SHP77 treated with DMSO at 0.1 percent for 48 hours (cell line): ENCODE results near the gene WFS1.

Source experiments
- DNase-seq: peaks from one replicate; lab custom pipeline; 2025; lab: John Stamatoyannopoulos, UW

The WFS1 gene

DNA sequence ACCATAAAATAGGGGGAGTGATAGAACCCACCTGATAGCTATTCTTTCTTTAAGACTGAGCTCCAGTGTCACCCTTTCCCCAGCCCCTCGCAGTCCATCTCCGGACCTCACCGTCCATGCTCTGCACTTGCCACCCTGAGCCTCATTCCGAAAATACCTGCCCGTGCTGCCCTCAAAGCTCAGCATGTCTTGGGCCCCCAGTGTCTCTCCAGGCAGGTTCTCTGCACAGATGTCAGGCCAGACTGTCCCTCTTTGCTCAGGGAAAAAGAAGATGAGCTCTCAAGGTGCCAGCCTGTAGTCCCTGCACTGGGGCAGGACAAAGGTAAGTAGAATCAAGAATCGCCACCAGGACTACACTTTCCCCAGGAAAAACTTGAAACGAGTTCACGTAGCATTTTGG, 9.8 kb upstream of the WFS1 start:
- DNase-seq: no peak

DNA sequence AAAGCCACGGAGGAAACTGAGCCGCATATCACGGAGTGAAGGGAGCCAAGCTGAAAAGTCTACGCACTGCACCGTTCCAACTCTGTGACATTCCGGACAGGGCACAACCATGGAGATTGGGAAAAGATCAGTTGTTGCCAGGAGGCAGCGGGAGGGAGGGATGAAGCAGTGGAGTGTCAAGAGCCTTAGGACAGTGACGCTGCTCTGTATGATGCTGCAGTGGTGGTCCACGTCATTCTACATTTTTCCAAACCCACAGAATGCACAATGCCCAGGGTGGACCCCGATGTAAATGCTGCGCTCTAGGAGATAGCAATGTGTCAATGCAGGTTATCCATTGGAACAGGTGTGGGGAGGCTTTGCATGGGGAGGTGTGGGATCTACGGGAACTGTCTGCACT, 7.5 kb upstream of the WFS1 start:
- DNase-seq: no peak

DNA sequence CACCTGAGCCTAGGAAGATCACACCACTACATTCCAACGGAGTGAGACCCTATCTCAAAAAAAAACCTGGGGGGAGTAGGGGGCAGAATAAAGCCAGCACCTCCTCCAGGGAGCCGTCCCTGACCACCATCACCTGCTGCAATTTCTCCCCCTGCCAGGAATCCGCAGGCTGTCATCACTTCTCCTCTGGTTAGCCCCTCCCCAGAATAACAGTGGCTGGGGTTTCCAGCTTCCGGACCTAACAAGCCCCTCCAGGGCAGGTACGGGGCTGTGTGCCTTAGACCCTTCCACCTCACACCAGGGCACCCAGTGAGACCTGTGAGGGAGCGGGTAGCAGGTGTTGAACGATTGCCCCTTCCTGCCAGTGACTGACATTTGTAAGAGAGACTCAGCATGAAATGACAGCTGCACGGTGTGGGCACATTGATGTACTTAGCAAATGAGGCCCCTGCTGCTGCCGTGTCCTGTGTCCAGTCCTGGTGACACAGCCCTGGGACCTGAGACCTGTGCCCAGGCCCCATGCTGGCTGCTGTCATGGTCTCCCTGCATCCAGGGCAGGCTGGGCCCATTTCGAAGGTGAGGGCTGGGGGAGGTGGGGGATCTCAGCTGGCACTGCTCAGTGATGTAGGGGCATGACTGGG, 6.7 kb upstream of the WFS1 start:
- no peak for DNase-seq

DNA sequence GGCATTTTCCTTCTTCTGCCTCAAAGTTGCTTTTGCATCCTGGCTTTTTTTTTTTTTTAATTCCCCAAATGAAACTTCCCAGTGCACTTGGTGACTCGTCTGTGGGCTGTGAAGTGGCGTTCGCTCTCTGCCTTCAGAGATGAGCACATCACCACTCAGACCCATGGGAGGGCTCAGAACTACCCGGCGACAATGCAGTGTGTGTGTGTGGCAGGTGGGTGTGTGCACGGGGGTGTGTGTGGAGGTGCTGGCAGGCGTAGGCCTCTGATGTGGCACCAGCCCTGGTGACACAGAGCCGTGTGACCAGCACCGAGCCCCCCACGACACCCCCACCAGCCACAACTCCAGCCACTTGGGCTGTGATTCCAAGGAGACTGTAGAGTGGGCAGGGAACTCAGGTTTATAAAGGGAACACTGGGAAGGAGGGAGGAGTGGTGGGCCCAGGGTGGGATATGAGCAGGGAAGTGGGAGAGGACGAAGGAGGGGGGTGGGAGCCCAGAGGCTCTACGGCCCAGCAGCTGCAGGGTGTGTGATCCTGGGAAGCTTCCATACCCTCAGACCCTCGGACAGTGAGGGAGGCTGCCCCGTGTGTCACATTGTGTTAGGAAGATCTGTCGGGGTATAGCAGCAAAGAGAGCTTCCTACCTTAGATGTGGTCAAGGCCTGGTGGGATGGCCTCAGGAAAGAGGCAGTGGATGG, 6.0 kb upstream of the WFS1 start:
- DNase-seq: no peak

DNA sequence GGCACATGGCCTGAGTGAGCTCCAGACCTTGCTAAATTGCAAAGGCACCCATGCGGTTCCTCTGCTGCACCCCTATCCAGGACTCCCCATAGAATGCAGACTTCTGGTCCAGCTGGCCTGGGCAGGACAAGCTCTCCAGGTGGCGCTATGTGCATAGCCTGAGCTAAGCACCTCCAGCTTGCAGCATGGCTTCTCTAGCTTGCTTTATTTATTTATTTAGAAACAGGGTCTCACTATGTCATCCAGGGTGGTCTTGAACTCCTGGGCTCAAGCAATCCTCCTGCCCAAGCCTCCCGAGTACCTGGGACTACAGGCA, 5.5 kb upstream of the WFS1 start:
- DNase-seq: peak; percentile 2

DNA sequence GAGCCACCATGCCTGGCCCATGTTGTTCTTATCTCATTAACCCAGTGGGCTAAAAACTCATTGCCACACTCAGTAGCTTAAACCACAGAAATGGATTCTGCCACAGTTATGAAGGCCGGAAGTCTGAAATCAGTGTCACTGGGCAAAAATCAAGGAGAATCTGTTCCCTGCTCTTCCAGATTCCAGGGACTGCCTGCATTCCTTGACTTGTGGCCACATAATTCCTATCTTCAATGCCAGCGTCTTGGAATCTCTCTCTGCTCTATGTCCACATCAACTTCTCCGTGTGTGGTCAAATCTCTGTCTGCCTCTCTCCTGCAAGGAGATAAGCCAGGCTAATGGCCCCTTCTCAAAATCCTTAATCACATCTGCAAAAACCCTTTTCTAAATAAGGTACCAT, 4.1 kb upstream of the WFS1 start:
- no peak for DNase-seq

DNA sequence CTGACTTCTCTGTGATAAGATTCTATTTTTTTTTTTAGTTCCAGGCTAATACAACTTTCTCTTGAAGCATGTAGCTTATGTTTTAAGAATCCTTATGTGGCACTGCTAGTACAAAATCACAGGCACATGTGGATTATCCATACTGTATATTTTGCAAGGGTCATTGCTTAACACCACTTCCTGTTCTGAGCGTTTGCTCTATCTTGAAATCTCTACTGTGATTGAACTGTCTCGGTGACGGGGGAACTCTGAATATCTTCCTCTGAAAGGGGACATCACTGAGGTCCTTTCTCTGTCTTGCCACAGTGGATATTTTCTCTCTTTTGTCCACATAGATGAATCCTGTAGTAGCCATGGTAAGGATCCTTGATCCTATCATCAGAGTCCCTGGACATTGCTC, 2.1 kb upstream of the WFS1 start:
- no peak for DNase-seq

DNA sequence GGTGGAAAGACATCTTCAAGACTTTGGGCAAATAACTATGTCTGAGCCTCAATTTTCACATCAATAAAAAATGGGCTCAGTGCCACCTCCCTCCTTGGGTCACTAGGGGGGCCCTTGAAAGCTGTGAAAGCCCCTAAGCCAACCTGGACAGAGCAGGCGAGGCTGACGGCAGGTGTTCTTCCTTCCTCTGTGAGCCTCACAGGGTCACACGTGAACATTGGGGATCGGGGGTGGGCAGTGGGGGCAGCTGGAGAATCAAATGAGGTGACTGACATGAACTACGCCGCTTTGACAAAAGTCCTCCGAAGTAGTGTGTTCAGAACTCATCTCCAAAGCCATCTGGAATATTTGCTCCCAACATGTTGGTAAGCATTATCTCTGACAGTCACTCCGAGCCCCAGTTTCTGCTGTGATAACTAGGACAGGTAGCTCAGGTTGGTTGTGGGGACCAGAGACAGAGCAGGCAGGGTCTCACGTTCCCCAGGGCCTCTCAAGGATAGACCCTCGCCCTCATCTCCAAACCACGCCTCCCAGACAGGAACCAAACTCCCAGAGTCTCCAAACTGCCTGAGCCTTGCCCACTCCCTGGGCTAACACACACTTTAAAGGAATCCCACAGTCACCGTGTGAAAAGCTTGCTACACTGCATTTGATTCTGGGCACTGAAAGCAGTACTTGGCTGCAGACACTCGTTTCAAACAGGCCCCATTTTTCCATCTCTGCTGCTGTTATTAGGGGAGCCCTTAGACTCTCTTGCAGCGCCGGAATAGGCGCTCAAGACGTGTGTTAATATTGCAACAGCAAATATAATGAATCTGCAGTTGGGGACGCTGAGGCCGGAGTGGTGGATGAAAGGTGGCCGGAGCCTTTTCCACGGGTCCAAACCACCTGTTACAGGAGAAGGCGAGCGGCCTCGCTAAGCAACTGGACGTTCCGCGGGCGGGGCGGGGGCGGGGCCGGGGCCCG, 717 bp upstream of the WFS1 start:
- DNase-seq: no peak

DNA sequence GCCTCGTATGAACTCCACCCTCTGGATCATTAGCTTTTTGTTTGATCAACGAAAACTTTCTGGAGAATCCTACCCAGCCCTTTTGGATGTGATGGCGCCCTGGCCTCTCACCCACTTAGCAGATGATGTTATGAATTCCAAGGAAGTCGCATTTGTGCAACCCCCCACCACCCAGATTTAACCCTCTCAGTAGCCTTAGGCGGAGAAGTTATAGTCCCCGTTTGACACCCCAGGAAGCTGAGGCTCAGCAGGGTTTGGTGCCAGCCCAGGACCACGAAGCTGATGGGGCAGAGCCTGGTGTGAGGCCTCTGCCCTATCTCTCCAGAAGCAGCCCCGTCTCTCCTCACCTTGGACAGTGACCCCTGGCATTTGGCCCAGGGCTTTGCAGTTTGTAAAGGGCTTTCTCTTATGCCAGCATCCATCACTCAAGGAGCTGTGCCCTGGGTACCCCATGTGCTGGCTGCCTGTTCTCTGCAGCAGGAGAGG, 1.0 kb downstream of the WFS1 start:
- no peak for DNase-seq

DNA sequence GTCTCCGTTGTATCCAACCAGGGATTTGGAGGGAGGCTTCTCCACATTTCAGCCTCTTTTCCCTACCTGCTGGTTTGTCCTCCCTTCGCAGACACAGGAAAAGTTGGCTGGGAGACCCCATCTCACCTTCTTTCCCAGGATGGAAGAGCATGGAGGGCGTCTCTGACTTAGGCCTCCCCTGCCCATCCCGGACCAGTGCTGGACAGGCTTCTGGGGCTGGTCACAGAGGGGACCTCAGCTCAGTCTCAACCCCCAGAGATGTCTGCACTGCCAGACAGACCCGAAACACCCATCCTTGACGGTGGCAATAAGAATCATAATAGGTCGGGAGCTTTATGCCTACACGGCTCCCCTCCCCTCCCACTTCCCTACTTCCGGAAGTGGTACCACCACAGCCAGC, 1.6 kb downstream of the WFS1 start:
- no peak for DNase-seq

DNA sequence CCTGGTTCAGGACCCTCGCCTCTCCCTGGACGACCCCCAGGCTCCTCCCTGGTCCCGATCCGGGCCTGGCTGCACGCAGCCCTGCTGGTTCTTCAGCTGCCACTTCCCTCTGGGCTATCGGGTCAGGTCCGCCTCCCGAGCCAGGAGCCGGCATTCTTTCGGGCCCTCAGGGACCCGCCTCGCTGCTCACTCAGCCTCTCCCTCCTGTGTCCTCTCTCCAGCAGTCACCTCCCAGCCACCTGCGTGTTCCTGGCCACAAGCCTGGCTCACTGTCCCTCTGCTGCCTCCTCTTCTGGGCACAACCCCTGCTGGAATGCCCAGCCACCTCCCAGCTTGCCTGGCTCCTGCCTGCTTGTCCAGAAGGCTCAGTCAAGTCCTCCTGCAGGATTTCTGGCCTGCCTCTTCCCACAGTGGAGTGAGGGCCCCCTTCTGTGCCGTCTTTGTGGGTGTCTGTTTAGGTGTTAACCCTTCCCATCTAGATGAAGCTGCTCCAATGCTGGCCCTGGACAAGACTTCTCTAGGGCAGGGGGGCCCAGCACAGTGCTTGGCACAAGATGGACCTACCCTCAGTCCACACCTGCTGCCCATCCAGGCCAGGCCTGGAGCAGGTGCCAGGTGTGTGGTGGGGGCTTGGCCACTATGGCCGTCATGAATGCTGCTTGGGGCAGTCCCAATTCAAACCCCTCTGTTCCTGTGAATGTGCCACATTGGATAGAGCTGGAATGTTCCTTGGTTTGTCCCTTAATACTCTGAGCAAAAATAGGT, 2.2 kb downstream of the WFS1 start:
- DNase-seq: no peak

DNA sequence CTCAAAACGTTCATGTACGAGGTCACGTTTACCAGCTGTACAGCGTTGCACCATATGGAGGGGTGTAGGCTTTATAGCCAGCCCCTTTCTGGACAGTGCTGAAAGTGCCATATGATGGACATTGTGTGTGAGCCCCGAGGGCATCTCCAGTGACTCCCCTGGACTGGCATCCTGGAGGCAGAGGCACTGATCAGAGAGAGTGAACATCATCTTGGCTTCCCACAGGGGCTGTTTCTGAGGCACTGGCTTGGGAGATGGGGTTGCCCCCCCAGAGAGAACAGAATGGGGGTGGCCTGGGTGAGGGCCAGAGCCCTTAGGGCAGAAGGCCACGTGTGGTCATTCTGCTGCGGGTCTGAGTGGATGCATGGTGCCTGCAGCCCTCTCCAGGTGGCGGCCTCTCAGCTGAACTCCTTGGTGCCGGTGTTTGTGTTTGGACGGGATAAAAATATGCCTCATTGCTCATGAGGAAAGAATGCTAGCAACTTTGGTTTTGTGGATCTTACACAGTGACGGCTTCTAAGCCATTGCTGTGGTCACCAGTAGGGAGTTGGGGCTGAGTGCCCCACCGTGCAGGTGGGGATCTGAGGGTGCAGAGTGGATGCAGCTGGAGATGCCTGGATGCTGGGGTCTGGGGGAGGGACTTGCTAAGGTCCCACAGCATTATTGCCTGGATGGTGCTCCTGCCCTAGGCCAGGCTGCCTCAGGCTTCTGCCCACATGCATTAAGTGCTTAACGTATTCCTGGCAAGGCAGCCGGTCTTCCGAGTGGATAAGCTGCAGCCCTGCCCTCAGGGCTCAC, 3.4 kb downstream of the WFS1 start:
- no peak for DNase-seq

DNA sequence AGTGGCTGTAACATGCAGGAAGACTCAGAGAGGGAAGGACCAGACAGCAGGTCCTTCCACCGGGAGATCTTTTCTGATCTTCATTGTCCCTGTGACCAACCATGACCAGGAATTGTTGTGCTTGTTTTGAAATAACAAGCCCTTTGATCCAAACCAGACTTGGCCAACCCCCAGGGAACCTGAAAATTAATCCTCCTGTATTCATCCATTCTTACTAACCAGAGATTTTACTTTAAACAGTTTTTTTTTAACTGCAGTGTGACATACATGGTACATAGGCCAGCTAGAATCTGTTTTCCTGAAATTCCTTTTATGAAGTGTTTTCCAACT, 4.0 kb downstream of the WFS1 start:
- DNase-seq: no peak

DNA sequence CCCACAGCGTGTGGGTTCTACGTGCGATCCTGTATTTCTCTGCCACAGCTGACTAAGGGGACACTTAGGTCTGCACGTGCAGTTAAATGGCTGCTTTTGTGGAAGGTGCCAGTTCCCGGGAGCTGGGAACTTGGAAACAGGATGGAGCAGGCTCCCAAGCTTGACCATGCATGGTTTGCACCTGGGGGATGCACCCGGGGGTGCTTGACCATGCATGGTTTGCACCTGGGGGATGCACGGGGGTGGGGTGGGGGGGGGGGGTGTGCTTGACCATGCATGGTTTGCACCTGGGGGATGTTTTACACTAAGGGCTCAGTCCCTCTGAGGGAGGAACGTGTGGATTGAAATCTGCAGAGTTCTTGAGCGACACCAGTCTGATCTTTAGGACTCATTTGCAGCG, 5.7 kb downstream of the WFS1 start:
- no peak for DNase-seq

DNA sequence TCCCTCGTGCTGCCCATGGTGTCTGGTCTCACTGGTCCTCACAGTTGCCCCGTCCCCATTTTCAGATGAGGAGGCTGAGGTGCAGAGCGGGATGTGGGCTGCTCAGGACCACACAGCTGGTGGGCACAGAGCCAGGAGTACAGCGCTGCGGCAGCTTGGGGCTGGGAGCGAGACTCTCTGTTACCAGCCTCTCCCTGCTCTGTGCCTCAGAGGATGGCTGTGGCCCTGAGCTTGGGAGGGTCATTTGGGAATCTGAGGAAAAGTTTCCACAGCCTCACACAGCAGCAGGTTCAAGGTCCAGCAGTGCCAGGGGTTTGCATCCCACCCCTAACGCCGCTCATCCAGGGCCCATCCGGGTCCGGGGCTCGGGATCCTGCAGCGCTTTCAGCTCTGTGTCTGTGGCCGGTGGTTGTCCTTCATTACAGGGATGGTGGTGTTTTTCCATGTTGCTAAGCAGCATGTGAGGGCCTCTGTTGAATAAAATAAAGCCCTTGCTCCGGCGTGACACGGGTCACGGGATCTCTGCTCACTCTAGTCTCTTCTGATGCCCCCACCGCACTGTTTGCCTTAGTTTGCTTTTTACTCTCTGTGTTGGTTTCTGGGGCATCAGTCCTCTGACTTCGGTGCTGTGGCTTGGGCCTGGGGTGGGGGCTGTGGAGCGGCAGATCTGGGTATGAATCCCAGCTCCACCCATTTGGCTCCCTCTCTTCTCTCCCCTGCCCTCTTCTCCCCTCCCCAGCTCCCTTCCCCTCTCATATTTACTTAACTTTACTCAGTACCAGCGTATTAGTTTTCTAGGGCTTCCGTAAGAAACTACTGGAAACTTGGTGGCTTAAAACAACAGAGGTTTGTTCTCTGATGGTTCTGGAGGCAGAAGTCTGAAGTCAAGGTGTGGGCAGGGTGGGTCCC, 6.5 kb downstream of the WFS1 start:
- DNase-seq: no peak

DNA sequence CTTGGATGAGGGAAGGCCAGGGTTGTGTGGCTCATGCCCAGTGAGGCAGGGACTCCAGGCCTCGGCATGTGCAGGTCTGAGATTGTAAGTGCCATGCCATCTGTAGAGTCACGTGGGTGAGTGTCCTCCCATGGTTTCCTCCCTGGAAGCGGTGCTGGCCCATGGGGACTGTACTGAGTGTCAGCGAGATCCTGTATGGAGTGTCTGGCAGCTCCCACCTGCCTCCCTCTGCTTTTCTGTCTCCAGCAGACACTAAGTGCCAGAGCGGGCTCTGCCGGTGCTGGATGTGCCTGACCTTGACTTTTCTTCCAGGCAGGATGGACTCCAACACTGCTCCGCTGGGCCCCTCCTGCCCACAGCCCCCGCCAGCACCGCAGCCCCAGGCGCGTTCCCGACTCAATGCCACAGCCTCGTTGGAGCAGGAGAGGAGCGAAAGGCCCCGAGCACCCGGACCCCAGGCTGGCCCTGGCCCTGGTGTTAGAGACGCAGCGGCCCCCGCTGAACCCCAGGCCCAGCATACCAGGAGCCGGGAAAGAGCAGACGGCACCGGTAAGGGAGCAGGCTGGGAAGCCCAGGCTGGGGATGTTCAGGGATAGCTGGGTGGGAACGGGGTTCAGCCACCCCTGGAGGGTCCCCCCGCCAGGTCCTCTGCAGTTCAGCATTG, 7.6 kb downstream of the WFS1 start:
- DNase-seq: no peak

DNA sequence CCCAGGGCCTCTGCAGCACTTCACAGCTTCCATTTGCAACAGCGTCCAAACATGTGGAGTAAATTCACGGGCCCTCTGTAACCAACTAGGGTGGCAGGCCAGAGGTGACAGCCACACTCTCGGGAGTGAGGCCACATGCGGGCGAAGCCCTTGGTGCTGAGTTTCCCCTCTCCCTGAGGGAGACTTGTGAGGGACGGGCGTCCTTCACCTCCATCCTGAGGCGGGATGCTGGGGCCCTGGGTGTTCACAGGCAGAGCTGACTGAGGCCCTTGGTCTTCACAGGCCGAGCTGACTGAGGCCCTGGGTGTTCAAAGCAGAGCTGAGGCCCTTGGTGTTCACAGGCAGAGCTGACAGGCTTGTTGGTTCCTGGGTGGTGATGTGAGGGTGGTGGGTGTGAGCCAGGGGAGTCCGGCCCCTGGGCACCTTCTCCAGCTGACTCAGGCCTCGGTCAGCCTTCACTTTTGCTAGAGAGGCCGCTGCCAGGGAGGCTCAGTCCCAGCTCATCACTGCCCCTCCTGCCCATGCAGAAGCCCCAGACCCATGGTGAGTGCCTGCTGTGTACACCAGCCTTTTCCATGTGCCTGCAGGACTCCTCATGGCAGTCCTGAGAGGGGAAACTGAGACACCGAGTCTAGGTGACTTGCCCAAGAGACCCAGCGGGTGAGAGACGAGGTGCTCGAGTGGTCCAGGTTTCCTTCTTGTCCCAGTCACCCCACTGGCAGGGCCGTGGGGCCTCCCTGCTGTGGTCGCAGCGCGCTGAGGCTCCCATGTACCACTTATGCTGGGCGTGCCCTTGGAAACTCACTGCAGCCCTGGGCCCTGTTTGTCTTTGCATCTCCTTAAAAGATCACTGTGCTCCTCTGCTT, 8.5 kb downstream of the WFS1 start:
- DNase-seq: no peak

DNA sequence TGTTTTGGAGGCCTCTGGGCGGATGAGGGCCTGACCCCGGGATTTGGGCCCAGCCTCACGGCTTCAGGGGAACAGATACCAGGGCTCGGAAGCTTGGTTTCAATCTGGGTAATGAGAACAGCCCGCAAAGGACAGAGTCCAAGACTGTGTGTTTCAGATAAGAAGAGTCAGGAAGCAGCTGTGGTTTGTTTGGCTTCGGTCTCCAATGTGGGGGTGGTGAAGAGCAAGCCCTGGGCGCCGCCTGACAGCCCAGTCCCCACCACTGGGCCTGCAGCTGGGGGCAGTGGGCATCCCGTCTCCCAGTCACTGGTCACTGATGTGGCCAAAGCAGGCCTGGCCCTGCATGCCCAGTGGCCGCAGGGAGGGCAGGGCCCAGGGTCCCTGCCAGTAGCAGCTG, 9.1 kb downstream of the WFS1 start:
- DNase-seq: no peak
